ENCODE measurements around the gene CEACAM4.

CEACAM4 gene

DNA sequence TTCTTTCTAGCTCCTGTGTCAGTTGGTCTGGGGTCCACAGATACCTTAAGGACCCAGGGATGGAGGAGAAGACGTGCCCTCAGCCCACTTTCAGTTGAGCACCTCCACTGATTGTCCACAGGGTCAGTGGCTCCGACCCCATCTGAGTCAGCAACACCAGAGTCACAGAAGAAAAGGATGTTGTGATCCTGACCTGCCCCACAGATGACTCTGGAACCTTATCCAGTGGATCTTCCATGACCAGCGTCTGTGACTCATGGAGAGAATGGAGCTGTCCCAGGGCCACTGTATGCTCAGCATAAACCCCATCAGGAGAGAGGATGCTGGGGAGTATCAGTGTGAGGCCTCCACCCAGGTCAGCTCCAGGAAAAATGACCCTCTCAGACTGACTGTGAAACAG lies 22.0 kb downstream of the CEACAM4 start:
- Histone ChIP-seq H3K9ac (ENCODE audit: low read depth, low read length) (no peak overlapping the region), H3K36me3 (ENCODE audit: insufficient read depth, low read length) (no peaks in the 10 kb centered on the region), H3K9me3 (ENCODE audit: control insufficient read depth, insufficient read depth, low read length) (no peaks in the 10 kb centered on the region; the same call in 1 of the 2 replicates), H3K4me1 (ENCODE audit: insufficient read depth, low read length) (no peaks in the 10 kb centered on the region)

GRCh38 chr19:41601771-41602170 lies 25.1 kb downstream of the CEACAM4 start:
- no peaks in the 10 kb centered on the region for H3K36me3 ChIP-seq (ENCODE audit: insufficient read depth, low read length)
- H3K4me1 ChIP-seq (ENCODE audit: insufficient read depth, low read length) = no peaks in the 10 kb centered on the region
- no peaks in the 10 kb centered on the region for H3K9me3 ChIP-seq (ENCODE audit: control insufficient read depth, insufficient read depth, low read length)
- H3K9ac ChIP-seq (ENCODE audit: low read depth, low read length) = no peak overlapping the region

DNA sequence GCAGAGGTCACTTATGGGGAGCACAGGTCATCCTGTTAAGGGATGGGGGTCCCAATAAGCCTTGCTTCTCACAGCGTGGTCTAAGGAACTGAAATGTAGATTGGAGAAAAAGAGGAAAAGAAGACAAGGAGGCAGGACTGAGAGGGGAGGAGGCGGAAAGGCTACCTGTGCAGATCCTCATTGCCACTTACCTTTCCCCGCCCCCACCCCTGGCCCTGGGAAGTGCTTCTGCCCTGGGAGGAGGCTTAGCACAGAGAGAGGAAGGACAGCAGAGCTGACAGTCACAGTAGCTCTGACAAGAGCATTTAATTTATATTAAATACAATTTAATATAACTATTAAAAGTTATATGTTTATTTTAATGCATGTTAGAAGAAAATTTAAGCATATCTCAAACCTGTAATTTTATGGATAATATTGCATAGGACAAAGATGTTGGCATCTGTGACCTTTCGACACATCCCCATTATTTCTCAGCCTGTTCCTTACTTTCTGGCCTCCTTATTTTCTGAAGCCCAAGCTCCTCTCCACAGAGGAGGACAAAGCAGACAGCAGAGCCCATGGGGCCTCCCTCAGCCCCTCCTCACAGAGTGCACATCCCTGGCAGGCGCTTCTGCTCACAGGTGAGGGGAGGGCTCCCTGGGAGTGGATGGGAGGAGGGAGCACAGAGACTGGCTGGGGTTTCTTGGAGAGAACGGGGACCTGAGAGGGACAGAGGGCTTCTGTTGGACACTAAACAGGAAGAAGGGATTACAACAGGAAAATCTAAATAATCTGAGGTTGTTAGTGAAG lies 27.5 kb downstream of the CEACAM4 start:
- Histone ChIP-seq H3K4me1 (ENCODE audit: insufficient read depth, low read length) (no peaks in the 10 kb centered on the region), H3K9me3 (ENCODE audit: control insufficient read depth, insufficient read depth, low read length) (no peaks in the 10 kb centered on the region), H3K36me3 (ENCODE audit: insufficient read depth, low read length) (no peaks in the 10 kb centered on the region), H3K9ac (ENCODE audit: low read depth, low read length) (no peak overlapping the region)

DNA sequence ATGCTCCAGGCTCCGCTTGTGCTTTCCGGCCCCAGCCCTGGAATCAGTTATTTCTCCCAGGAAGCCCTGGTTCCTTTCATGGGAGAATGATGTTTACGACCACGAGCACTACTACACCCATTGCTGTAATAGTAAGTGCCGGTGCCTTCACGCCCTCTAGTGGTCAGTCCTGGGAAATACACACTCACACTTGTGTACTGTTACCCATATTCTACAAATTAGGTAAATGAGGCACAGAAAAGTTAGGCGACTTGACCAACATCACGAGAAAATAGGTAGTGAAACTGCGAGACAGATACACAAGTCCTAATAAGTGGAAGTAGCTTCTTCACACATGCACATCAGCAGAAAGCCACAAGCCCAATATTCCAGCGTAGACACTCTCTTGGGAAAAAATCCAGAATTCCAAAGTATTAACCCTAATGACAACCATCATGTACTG lies 29.3 kb downstream of the CEACAM4 start:
- Histone ChIP-seq H3K9me3 (ENCODE audit: control insufficient read depth, insufficient read depth, low read length) (no peaks in the 10 kb centered on the region), H3K4me1 (ENCODE audit: insufficient read depth, low read length) (no peaks in the 10 kb centered on the region), H3K36me3 (ENCODE audit: insufficient read depth, low read length) (no peaks in the 10 kb centered on the region), H3K9ac (ENCODE audit: low read depth, low read length) (no peak overlapping the region)

DNA sequence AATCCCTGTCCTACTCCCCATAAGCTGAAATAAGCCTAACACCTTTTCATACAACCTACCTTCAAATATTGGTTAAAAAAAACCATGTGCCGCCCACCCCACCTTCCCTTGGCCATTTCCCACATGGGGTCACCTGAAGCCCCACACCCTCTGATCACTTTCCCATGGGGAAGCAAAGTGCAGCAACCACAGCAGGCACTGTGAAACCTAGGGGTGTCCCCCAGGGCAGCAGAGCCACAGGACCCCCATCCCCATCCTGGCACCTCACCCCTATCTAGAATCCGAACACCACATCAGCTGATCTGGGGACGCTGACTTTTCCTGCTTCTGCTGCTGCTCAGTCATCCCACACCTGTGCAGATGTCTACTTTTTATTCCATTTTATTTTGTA lies 31.0 kb downstream of the CEACAM4 start:
- H3K36me3 ChIP-seq (ENCODE audit: insufficient read depth, low read length) = no peaks in the 10 kb centered on the region
- H3K4me1 ChIP-seq (ENCODE audit: insufficient read depth, low read length) = no peaks in the 10 kb centered on the region
- H3K9ac ChIP-seq (ENCODE audit: low read depth, low read length) = no peak overlapping the region
- H3K9me3 ChIP-seq (ENCODE audit: control insufficient read depth, insufficient read depth, low read length) = no peaks in the 10 kb centered on the region

- Histone ChIP-seq H3K9me3 (ENCODE audit: control insufficient read depth, insufficient read depth, low read length) (no peaks in the 10 kb centered on the region), H3K9ac (ENCODE audit: low read depth, low read length) (no peak overlapping the region), H3K36me3 (ENCODE audit: insufficient read depth, low read length) (no peaks in the 10 kb centered on the region), H3K4me1 (ENCODE audit: insufficient read depth, low read length) (no peaks in the 10 kb centered on the region)
Observed at GRCh38 chr19:41595258-41595889, 31.5 kb downstream of the CEACAM4 start.

DNA sequence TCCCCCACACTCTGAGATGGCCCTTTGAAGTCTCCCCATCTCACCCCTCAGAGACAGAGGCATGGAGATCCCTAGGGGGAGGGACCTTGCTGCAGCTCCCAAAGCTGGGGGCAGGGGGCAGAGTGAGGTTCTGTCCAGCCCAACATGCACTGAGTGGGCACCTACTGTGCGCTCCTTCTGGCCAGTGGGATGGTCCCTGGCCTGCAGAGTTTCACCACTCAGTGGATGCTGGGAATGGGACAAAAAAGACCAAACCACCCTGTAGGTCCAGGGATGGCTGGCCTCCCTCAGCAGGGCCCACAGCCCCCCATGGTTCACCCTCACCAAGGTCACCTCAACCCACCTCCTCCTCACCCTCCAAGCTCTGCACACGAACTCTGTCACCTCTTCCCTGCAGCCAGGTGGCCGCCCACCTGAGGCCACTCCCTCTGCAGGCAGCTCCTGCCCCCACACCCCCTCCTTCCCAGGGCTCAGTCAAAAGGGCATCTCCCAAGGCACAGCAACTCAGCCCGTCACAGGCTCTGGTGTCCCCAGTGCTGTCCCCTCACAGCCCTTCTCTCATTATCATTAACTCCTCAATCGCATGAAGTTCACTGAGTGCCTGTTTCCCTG lies 34.8 kb downstream of the CEACAM4 start:
- H3K4me1 ChIP-seq (ENCODE audit: insufficient read depth, low read length) = no peaks in the 10 kb centered on the region
- H3K9ac ChIP-seq (ENCODE audit: low read depth, low read length) = no peak overlapping the region
- H3K36me3 ChIP-seq (ENCODE audit: insufficient read depth, low read length) = no peaks in the 10 kb centered on the region
- no peaks in the 10 kb centered on the region for H3K9me3 ChIP-seq (ENCODE audit: control insufficient read depth, insufficient read depth, low read length)

DNA sequence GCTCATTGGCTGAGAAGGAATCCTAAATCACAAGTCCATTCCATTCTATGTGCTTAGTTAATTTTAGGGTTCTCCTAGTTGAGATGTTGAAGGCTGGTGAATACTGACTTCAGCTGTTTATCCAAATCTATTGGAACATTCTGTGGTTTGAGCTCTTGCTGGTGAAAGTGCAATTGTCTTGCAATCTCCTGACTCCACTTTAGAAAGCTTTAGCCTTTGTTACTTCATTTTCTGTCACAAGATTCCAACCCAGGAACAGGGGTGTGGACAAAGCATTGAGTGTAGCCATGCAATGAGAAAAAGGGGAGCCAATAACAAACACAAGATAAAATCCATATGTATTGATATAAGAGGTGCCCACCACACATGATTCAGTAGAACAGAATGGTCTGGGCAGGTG lies 35.9 kb downstream of the CEACAM4 start:
- Histone ChIP-seq H3K4me1 (ENCODE audit: insufficient read depth, low read length) (no peaks in the 10 kb centered on the region), H3K9me3 (ENCODE audit: control insufficient read depth, insufficient read depth, low read length) (no peaks in the 10 kb centered on the region), H3K9ac (ENCODE audit: low read depth, low read length) (no peak overlapping the region), H3K36me3 (ENCODE audit: insufficient read depth, low read length) (no peaks in the 10 kb centered on the region)

GRCh38 chr19:41589371-41589770 lies 37.5 kb downstream of the CEACAM4 start:
- no peak overlapping the region for H3K9ac ChIP-seq (ENCODE audit: low read depth, low read length)

GRCh38 chr19:41588497-41589209 lies 38.2 kb downstream of the CEACAM4 start:
- Histone ChIP-seq H3K36me3 (ENCODE audit: insufficient read depth, low read length) (no peaks in the 10 kb centered on the region), H3K9me3 (ENCODE audit: control insufficient read depth, insufficient read depth, low read length) (no peaks in the 10 kb centered on the region), H3K9ac (ENCODE audit: low read depth, low read length) (no peak overlapping the region), H3K4me1 (ENCODE audit: insufficient read depth, low read length) (no peaks in the 10 kb centered on the region)

More at GRCh38 chr19:41589371-41589770, 37.5 kb downstream of the CEACAM4 start:
- H3K9me3 ChIP-seq (ENCODE audit: control insufficient read depth, insufficient read depth, low read length) = no peaks in the 10 kb centered on the region
- no peaks in the 10 kb centered on the region for H3K36me3 ChIP-seq (ENCODE audit: insufficient read depth, low read length)
- H3K4me1 ChIP-seq (ENCODE audit: insufficient read depth, low read length) = no peaks in the 10 kb centered on the region

DNA sequence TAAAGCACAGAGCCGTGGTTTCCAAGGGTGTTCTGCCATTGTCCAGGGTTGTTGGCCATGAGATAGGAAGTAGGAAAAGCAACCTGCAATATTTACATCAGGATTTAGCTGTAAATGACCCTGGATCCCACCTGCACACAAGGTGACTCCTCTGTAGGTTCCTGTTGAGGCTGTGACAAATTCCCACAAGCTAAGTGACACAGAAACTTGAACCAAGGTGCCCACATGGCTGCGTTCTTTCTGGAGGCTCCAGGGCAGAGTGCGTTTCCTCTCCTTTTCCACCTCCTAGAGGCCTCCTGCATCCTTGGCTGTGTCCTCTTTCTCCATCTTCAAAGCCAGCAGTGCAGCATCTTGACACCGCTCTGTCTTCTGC lies 39.0 kb downstream of the CEACAM4 start:
- Histone ChIP-seq H3K36me3 (ENCODE audit: insufficient read depth, low read length) (no peaks in the 10 kb centered on the region), H3K9me3 (ENCODE audit: control insufficient read depth, insufficient read depth, low read length) (no peaks in the 10 kb centered on the region), H3K9ac (ENCODE audit: low read depth, low read length) (no peak overlapping the region), H3K4me1 (ENCODE audit: insufficient read depth, low read length) (no peaks in the 10 kb centered on the region)

- H3K9ac ChIP-seq (ENCODE audit: low read depth, low read length) = no peak overlapping the region
- no peaks in the 10 kb centered on the region for H3K36me3 ChIP-seq (ENCODE audit: insufficient read depth, low read length)
- no peaks in the 10 kb centered on the region for H3K9me3 ChIP-seq (ENCODE audit: control insufficient read depth, insufficient read depth, low read length)
- H3K4me1 ChIP-seq (ENCODE audit: insufficient read depth, low read length) = no peaks in the 10 kb centered on the region
Observed at GRCh38 chr19:41587101-41587837, 39.6 kb downstream of the CEACAM4 start.

- Histone ChIP-seq H3K36me3 (ENCODE audit: insufficient read depth, low read length) (no peaks in the 10 kb centered on the region), H3K9ac (ENCODE audit: low read depth, low read length) (no peak overlapping the region), H3K4me1 (ENCODE audit: insufficient read depth, low read length) (no peaks in the 10 kb centered on the region), H3K9me3 (ENCODE audit: control insufficient read depth, insufficient read depth, low read length) (no peaks in the 10 kb centered on the region)
Observed at GRCh38 chr19:41586064-41586463, 40.8 kb downstream of the CEACAM4 start.

- Histone ChIP-seq H3K9me3 (ENCODE audit: control insufficient read depth, insufficient read depth, low read length) (no peaks in the 10 kb centered on the region), H3K4me1 (ENCODE audit: insufficient read depth, low read length) (no peaks in the 10 kb centered on the region), H3K36me3 (ENCODE audit: insufficient read depth, low read length) (no peaks in the 10 kb centered on the region), H3K9ac (ENCODE audit: low read depth, low read length) (no peak overlapping the region)
Observed at GRCh38 chr19:41584931-41585330, 41.9 kb downstream of the CEACAM4 start.
